Immature natural killer cell (primary cell): ENCODE results near the gene DIRAS3. TPM values are rescaled to one million over a fixed set of nuclear protein-coding genes. Genes with fewer than 3 reads are reported as not detected.
"Not testable (repeated sequence)": the region's sequence is repeated elsewhere in the genome, so short reads cannot be mapped to it uniquely, and the experiment has no call there.

Source experiments
- DNase-seq, 3 donors: peaks; one replicate each; pipeline ENCODE4 v3.0.0; 2022; ENCODE audit warnings: mixed read lengths in 1 of 3
- H3K27ac Mint-ChIP-seq, 6 donors: one replicate each; pipeline ENCODE4 v1.8.0; 2020; ENCODE audit warnings: mixed read lengths in 6 of 6, mild to moderate bottlenecking in 5 of 6, inconsistent platforms in 4 of 6, moderate library complexity in 3 of 6
- H3K27me3 Mint-ChIP-seq, 3 donors: one replicate each; pipeline ENCODE4 v1.8.0; 2020 to 2021; ENCODE audit warnings: low read depth in 3 of 3, mild to moderate bottlenecking in 3 of 3, mixed read lengths in 3 of 3, moderate library complexity in 3 of 3, inconsistent platforms in 1 of 3
- H3K36me3 Mint-ChIP-seq, 3 donors: one replicate each; pipeline ENCODE4 v1.8.0; 2020; ENCODE audit warnings: mixed read lengths in 3 of 3, inconsistent platforms in 2 of 3, mild to moderate bottlenecking in 2 of 3
- H3K4me1 Mint-ChIP-seq, 2 donors: one replicate each; pipeline ENCODE4 v1.8.0; 2020; ENCODE audit warnings: inconsistent platforms in 2 of 2, mild to moderate bottlenecking in 2 of 2, mixed read lengths in 2 of 2, moderate library complexity in 1 of 2
- H3K4me3 Mint-ChIP-seq, 5 donors: one replicate each; pipeline ENCODE4 v1.8.0; 2020; ENCODE audit warnings: mild to moderate bottlenecking in 5 of 5, mixed read lengths in 5 of 5, inconsistent platforms in 3 of 5, moderate library complexity in 3 of 5
- H3K9me3 Mint-ChIP-seq, 6 donors: one replicate each; pipeline ENCODE4 v1.8.0; 2020; ENCODE audit warnings: mild to moderate bottlenecking in 6 of 6, mixed read lengths in 6 of 6, inconsistent platforms in 4 of 6, moderate library complexity in 3 of 6
- polyA plus RNA-seq, 3 donors: library from polyadenylated mRNA; unstranded; fragments of 300-500 nt; fragmentation: Illumina TruSeq; gene quantifications; one replicate each; pipeline ENCODE4 v1.2.3, GENCODE V29; 2021

The DIRAS3 gene
- polyA plus RNA-seq, 3 donors from 2014 or later, result not detected

DNA sequence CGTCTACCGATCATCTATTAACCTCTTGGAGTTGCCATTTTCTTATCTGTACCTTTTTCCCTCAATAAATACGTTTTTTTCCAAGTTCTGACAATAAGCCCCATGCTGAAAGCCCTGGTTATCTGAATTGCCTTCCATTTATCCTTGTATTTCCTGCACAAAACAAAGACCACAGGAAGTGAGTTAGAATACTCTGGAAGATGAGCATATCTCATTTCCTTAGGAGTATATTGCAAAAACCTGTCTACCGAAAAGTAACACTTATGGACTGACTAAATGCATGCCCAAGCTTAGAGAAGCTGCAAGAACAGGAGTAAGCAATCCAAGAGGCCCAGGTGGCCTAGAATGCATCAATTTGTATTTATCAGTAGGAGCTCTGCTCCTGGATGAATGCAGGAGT is 39.9 kb downstream of the DIRAS3 start:
- H3K4me3 Mint-ChIP-seq, result no peak overlapping the region
- DNase-seq, result no peak
- peaks cover 0 to 11% (median 3%) of the 10 kb centered on the region in 6 donors for H3K9me3 Mint-ChIP-seq
- peaks cover 0 to 4% (median 3%) of the 10 kb centered on the region in 3 donors for H3K27me3 Mint-ChIP-seq
- no peak overlapping the region for H3K27ac Mint-ChIP-seq
- H3K4me1 Mint-ChIP-seq, result no peaks in the 10 kb centered on the region
- no peaks in the 10 kb centered on the region for H3K36me3 Mint-ChIP-seq

GRCh38 chr1:68010090-68010489 is 40.3 kb downstream of the DIRAS3 start:
- Mint-ChIP-seq H3K9me3 (peaks cover 0 to 11% (median 3%) of the 10 kb centered on the region in 6 donors), H3K4me1 (no peaks in the 10 kb centered on the region), H3K36me3 (no peaks in the 10 kb centered on the region), H3K27me3 (peaks cover 0 to 4% (median 3%) of the 10 kb centered on the region in 3 donors), H3K27ac (no peak overlapping the region), H3K4me3 (no peak overlapping the region)
- no peak for DNase-seq

DNA sequence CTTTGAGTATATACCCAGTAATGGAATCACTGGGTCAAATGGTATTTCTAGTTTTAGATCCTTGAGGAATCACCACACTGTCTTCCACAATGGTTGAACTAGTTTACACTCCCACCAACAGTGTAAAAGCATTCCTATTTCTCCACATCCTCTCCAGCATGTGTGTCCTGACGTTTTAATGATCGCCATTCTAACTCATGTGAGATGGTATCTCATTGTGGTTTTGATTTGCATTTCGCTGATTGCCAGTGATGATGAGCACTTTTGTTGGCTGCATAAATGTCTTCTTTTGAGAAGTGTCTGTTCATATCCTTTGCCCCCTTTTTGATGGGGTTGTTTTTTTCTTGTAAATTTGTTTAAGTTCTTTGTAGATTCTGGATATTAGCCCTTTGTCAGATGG is 46.8 kb downstream of the DIRAS3 start:
- H3K27me3 Mint-ChIP-seq, H3K4me3 Mint-ChIP-seq, H3K4me1 Mint-ChIP-seq, DNase-seq, H3K36me3 Mint-ChIP-seq, H3K27ac Mint-ChIP-seq: not testable (repeated sequence)
- peaks cover 18 to 26% (median 22%) of the 10 kb centered on the region in 6 donors for H3K9me3 Mint-ChIP-seq

DNA sequence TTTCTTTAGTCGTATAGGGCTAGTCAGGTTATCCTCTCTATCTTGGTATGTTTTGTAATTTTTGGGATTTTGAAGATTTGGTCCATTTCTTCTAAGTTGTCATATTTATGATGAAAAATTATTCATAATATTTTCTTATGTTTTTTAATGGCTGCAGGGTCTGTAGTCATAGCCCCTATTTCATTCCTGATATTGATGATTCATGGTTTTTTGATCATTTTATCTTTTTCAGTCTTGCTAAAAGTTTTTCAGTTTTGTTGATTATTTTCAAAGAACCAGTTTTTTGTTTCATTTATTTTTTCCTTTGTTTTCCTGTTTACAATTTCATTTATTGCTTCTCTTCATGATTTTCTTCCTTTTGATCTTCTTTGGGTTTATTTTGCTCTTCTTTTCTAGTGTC is 50.2 kb downstream of the DIRAS3 start:
- H3K36me3 Mint-ChIP-seq, result no peaks in the 10 kb centered on the region
- DNase-seq, result no peak
- no peak overlapping the region for H3K4me3 Mint-ChIP-seq
- peaks cover 0 to 4% (median 0%) of the 10 kb centered on the region in 3 donors for H3K27me3 Mint-ChIP-seq
- H3K9me3 Mint-ChIP-seq, result peaks cover 14 to 24% (median 18%) of the 10 kb centered on the region in 6 donors
- no peak overlapping the region for H3K27ac Mint-ChIP-seq
- no peaks in the 10 kb centered on the region for H3K4me1 Mint-ChIP-seq

GRCh38 chr1:67997746-67998145 is 52.7 kb downstream of the DIRAS3 start:
- H3K27ac Mint-ChIP-seq, result no peak overlapping the region
- H3K9me3 Mint-ChIP-seq, result peaks cover 12 to 21% (median 15%) of the 10 kb centered on the region in 6 donors
- no peaks in the 10 kb centered on the region for H3K27me3 Mint-ChIP-seq
- H3K4me1 Mint-ChIP-seq, result no peaks in the 10 kb centered on the region
- H3K36me3 Mint-ChIP-seq, result no peaks in the 10 kb centered on the region
- H3K4me3 Mint-ChIP-seq, result no peak overlapping the region
- no peak for DNase-seq

Other genes starting within 250 kb of the DIRAS3 start
- under 1 TPM in 1 of 3 donors, not detected in 2; 0.06 TPM for gene GNG12, start 217.2 kb downstream of the DIRAS3 start, polyA plus RNA-seq
- gene WLS, start 181.9 kb upstream of the DIRAS3 start, polyA plus RNA-seq, result not detected